NB4 (cell line): ENCODE data around the gene LHX4.

Source experiments
- CTCF ChIP-seq: IDR thresholded peaks from one replicate; pipeline ENCODE4 v1.5.1; 2012; ENCODE audit warnings: low read depth, low read length
- MAX ChIP-seq: IDR thresholded peaks from 2 replicates; pipeline ENCODE4 v1.6.1; 2011; ENCODE audit warnings: low read depth, low read length

DNA sequence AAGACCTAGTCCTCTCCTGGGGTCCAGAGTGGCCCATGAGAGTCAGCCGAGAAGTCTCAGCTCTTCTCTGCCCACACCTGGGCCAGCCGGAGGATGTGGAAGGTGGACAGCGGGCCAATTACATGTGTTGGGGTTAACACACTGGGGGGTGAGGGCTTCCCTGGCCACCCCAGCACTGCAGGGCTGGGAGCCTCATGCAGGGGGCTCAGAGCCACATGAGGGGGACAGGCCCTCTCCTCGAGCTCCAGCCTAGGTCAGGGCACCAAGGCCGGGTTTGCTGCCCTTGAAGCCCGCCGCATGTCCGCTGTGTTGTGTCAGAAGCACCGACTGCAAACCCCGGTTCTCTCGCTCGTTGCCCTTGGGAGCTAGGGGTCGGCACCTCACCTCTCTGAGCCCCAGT is 30.5 kb downstream of the LHX4 start:
- TF ChIP-seq CTCF (no peak), MAX (no peak)
